T-helper 1 cell treated with Interleukin-12 subunit alpha and Interleukin-12 subunit beta and Interleukin-4 antibody, amounts not matched to agents 30 μg/mL and 1 μg/mL, for 36 hours (primary cell): ENCODE measurements around the gene CLEC7A.

ENCODE experiments used
- H3K27ac Mint-ChIP-seq: one replicate; pipeline ENCODE4 v1.8.0; 2021; ENCODE audit warnings: mild to moderate bottlenecking, mixed read lengths
- H3K27me3 Mint-ChIP-seq: one replicate; pipeline ENCODE4 v1.8.0; 2021; ENCODE audit warnings: low read depth, mixed read lengths
- H3K36me3 Mint-ChIP-seq: one replicate; pipeline ENCODE4 v1.8.0; 2021; ENCODE audit warnings: low read depth, mixed read lengths
- H3K4me1 Mint-ChIP-seq: one replicate; pipeline ENCODE4 v1.8.0; 2021; ENCODE audit warnings: low read depth, mixed read lengths
- H3K4me3 Mint-ChIP-seq: one replicate; pipeline ENCODE4 v1.8.0; 2021; ENCODE audit warnings: mild to moderate bottlenecking, moderate library complexity, mixed read lengths
- H3K9me3 Mint-ChIP-seq: one replicate; pipeline ENCODE4 v1.8.0; 2021; ENCODE audit warnings: mixed read lengths

The CLEC7A gene

DNA sequence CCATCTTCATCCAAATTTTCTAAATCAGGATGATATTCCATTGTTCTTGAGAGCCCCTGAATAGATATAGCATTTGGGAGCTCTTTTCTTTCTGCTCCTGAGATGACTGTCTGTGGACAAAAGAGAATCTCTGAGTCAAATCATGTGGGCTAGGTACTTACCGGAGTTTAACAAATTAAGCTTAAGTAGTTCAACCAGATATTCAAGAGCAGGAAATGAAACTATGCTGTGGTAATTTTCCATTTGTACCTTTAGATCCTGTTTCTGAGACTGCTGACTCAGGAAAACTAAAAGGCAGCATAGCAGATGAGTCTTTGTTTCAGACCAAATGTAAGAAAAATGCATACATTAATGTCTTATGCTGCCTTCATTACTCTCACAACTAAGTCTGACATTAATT lies at the start of gene CLEC7A:
Gene CLEC7A, minus strand, starts transcription at position 158 of the 400 bp plus-strand sequence. Its CDS starts 117 bp downstream, at position 41.
- Mint-ChIP-seq H3K4me1 (peaks cover 6% of the 10 kb centered on the region), H3K36me3 (no peaks in the 10 kb centered on the region), H3K27ac (no peak within 1 kb of the TSS), H3K9me3 (no peaks in the 10 kb centered on the region), H3K27me3 (peaks cover 56% of the 10 kb centered on the region), H3K4me3 (no peak within 1 kb of the TSS)

DNA sequence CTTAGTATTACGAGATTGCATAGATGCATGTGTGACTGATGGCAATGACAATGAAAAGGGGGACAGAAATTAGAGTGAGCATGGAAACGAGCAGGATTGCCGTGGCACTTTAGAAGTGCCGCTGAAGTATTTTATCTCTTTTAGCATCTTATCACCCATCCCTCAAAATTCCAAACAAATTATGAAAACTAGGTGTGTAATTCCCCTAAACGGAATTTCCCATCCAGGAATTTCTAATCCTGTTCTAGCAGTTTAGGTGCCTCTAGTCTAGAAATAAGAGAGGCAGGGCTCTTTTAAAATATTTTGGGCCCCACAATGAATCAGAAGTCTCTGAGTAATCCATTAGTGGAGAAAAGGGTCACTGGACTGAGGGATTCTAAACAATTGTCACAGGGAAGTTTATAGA lies 49.8 kb upstream of the CLEC7A start:
- Mint-ChIP-seq H3K27ac (no peak overlapping the region), H3K36me3 (no peaks in the 10 kb centered on the region), H3K4me1 (no peaks in the 10 kb centered on the region), H3K4me3 (no peak overlapping the region), H3K9me3 (no peaks in the 10 kb centered on the region), H3K27me3 (peaks cover 40% of the 10 kb centered on the region)

- H3K27ac Mint-ChIP-seq, result no peak within 1 kb of the TSS
- no peaks in the 10 kb centered on the region for H3K36me3 Mint-ChIP-seq
- no peak within 1 kb of the TSS for H3K4me3 Mint-ChIP-seq
- H3K4me1 Mint-ChIP-seq, result no peaks in the 10 kb centered on the region
- no peaks in the 10 kb centered on the region for H3K9me3 Mint-ChIP-seq
- peaks cover 38% of the 10 kb centered on the region for H3K27me3 Mint-ChIP-seq
Observed at GRCh38 chr12:10178821-10179220, 48.8 kb upstream of the CLEC7A start, which contains the start of gene TMEM52B. TMEM52B (plus strand) TSS chr12:10179032; CDS start chr12:10179575, 543 bp downstream.

DNA sequence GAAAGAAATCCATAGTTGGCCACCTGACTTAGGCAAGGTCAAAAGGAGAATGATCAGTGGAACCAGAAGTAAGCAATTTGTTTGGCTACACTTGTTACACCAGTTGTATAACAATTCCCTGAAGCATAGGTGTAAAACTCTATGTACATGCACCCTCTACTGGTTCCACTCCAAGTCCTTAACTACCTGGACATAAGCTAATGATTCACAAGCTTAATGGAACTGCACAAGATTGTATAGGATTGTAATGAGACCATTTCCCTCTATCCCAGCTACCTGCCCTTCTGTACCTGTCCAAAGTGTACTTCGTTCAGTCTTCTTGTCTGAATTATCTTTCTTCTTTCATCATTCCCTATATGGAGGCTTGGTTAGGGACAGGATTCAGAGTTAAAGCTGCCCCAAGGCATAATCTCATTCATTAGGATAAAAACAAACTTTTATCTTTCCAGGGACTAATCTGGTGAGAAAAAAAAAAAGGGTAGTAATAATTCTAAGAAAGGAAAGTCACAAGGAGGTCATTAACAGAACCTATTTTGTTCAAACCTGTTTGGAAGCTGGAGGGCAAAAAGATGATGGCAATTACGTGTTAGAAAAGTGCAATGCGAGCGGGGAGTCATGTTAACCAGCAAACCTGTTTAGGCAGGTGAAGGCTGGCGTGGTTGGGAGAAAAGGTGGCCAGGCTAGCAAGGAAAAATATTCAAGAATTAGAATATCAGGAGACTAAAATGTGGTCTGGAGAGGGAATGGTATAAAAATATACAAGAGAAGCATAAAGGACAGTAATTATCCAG lies 46.0 kb upstream of the CLEC7A start:
- Mint-ChIP-seq H3K4me1 (no peaks in the 10 kb centered on the region), H3K27me3 (peaks cover 45% of the 10 kb centered on the region), H3K27ac (no peak overlapping the region), H3K9me3 (no peaks in the 10 kb centered on the region), H3K4me3 (no peak overlapping the region), H3K36me3 (no peaks in the 10 kb centered on the region)

GRCh38 chr12:10174986-10175614 lies 45.1 kb upstream of the CLEC7A start:
- Mint-ChIP-seq H3K9me3 (no peaks in the 10 kb centered on the region), H3K27ac (no peak overlapping the region), H3K27me3 (peaks cover 49% of the 10 kb centered on the region), H3K4me3 (no peak overlapping the region), H3K36me3 (no peaks in the 10 kb centered on the region), H3K4me1 (no peaks in the 10 kb centered on the region)

DNA sequence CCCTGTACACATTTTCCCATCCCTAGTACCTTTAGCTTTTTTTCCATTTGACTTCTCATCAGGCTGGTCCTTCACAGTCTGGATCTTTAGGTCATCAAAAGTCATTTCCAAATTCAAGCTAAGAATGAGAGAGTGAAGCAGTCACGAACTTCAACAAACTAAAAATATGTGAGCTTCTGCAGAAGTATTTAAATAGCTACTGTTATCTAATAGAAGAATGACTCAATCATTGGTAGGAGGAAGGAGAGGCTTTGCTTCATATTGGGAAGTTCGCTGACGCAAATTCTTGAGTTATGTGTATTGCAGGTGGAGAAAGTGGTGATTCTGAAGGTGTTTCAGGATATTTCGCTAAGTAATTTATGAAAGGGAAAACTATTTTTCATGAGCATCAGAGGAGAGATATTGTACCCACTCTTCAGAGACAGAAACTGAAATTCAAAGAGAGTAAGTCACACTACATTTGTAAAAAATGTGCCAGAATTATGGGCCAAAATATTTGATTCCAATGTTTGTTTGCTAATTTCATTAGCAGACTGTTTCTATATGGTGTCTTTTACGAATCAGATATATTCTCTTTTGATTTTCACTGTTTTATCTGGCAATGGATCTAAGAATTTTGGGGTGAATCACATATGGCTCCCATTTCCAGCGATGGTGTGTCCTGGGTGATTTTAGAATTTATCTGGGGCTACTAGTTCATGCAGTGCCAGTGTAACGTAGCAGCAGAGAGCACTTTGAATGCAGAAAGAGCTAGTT lies 42.2 kb upstream of the CLEC7A start, which contains the start of gene OLR1:
Gene OLR1, minus strand, starts transcription at position 160 of the 756 bp plus-strand sequence. Its CDS starts 55 bp downstream, at position 105.
- Mint-ChIP-seq H3K36me3 (no peaks in the 10 kb centered on the region), H3K9me3 (no peaks in the 10 kb centered on the region), H3K27me3 (peaks cover 49% of the 10 kb centered on the region), H3K4me1 (no peaks in the 10 kb centered on the region), H3K4me3 (no peak within 1 kb of the TSS), H3K27ac (no peak within 1 kb of the TSS)

- H3K36me3 Mint-ChIP-seq, result no peaks in the 10 kb centered on the region
- no peak overlapping the region for H3K27ac Mint-ChIP-seq
- H3K27me3 Mint-ChIP-seq, result peaks cover 49% of the 10 kb centered on the region
- no peak overlapping the region for H3K4me3 Mint-ChIP-seq
- no peaks in the 10 kb centered on the region for H3K4me1 Mint-ChIP-seq
- no peaks in the 10 kb centered on the region for H3K9me3 Mint-ChIP-seq
Observed at GRCh38 chr12:10170216-10170615, 40.2 kb upstream of the CLEC7A start.

DNA sequence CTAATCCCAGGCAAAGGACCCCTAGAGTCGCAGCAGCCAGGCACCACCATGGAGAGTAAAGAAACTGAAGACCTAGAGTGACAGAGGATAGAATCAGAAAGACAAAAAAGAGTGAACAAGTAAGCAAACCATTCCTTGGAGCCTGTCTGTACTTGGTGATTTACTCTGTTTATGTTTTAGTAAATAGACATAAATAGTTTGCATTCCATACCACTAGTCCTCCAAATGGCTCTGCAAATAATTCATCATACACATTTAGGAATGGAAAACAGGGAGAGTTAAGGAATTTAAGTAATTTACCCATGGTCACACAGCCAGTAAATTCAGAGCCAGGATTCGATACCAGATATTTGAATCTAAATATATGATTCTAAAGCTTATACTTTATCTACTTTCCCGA lies 39.1 kb upstream of the CLEC7A start:
- Mint-ChIP-seq H3K9me3 (no peaks in the 10 kb centered on the region), H3K27ac (no peak overlapping the region), H3K27me3 (peaks cover 44% of the 10 kb centered on the region), H3K36me3 (no peaks in the 10 kb centered on the region), H3K4me3 (no peak overlapping the region), H3K4me1 (no peaks in the 10 kb centered on the region)

DNA sequence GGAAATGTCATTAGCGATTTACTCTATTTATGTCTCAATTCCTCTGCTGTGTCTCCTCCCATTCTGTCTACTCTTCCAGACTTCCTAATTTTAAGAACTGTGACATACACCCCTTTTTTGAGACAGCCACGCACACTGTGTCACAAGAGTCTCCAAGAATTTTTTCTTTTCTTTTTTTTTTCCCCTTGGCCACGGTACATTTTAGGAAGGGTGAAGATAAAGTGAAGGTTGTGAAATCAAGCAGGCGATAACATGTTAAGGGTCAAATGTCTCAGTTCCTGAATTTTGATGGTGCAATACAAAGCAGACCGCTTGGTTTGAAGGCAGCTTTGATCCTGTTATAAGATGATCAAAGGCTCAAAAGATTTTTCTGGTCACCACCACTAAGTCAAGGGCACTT lies 37.6 kb upstream of the CLEC7A start:
- Mint-ChIP-seq H3K27me3 (peaks cover 47% of the 10 kb centered on the region), H3K4me1 (no peaks in the 10 kb centered on the region), H3K4me3 (no peak overlapping the region), H3K27ac (no peak overlapping the region), H3K9me3 (no peaks in the 10 kb centered on the region), H3K36me3 (no peaks in the 10 kb centered on the region)

DNA sequence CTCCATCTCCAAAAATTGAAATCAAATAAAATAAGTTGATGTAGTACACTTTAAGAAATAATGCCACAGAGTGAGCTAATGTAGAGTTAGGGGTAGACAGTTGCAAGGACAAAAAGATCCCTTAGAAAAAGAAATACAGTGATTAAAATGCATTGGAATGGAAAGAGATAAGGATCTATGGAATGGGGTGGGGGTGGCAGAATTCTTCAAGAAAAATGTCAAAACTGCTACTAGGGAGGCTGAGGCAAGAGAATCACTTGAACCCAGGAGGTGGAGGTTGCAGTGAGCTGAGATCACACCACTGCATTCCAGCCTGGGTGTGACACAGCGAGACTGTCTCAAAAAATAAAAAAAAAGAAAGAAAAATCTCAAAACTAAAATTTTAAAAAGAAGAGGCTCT lies 35.4 kb upstream of the CLEC7A start:
- peaks cover 42% of the 10 kb centered on the region for H3K27me3 Mint-ChIP-seq
- H3K4me3 Mint-ChIP-seq, result no peak overlapping the region
- H3K4me1 Mint-ChIP-seq, result no peaks in the 10 kb centered on the region
- no peaks in the 10 kb centered on the region for H3K9me3 Mint-ChIP-seq
- H3K27ac Mint-ChIP-seq, result no peak overlapping the region
- no peaks in the 10 kb centered on the region for H3K36me3 Mint-ChIP-seq

DNA sequence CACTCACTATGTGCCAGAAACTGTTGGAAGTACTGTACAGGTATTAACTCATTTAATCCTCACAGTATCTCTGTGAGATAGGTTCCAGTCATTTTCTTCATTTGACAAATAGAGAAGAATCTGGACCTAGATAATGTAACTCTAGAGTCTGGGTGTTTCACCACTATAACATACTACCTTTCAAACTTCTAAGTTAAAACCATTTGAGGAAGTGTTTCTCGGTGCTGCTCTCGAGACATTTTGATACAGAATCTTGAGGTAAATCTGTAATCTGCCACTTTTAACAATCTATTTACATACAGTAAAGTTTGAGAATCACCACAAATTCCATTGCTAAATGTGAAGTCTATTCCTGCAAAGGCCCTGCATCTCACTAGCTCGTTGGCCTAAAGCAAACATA lies 33.1 kb upstream of the CLEC7A start:
- Mint-ChIP-seq H3K4me3 (no peak overlapping the region), H3K27me3 (peaks cover 46% of the 10 kb centered on the region), H3K4me1 (no peaks in the 10 kb centered on the region), H3K36me3 (no peaks in the 10 kb centered on the region), H3K27ac (no peak overlapping the region), H3K9me3 (no peaks in the 10 kb centered on the region)

DNA sequence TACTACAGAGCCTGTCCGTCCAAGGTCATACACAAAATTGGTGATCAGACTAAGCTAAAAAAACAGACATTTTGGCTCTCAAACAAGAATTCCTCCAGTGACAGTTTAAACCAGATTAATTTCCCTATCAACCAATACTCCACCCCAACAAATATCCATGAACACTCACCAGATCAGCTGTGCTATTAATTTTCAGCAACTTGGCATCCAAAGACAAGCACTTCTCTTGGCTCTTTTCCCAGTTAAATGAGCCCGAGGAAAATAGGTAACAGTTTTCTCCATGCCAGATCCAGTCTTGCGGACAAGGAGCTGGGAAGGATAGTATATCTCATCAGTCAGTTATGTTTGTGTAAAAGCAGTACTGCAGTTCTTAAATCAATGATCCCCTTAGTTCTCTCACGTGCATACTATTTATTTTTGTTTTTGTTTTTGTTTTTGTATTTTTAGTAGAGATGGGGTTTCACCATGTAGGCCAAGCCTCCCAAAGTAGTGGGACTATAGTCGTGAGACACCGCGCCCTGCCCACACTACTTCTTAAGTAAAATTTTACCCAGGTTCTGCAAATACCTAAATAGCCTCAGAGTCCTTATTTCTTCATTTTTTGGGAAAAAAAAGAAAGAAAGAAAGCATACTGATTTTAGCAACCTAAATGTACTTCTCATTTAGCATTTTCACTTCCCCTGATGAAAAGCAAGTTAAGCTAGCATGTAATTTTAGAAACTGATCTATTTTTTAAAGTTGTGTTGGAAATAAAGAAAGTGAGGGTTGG lies 30.8 kb upstream of the CLEC7A start:
- Mint-ChIP-seq H3K9me3 (no peaks in the 10 kb centered on the region), H3K4me1 (no peaks in the 10 kb centered on the region), H3K27me3 (peaks cover 54% of the 10 kb centered on the region), H3K36me3 (no peaks in the 10 kb centered on the region), H3K27ac (no peak overlapping the region), H3K4me3 (no peak overlapping the region)

DNA sequence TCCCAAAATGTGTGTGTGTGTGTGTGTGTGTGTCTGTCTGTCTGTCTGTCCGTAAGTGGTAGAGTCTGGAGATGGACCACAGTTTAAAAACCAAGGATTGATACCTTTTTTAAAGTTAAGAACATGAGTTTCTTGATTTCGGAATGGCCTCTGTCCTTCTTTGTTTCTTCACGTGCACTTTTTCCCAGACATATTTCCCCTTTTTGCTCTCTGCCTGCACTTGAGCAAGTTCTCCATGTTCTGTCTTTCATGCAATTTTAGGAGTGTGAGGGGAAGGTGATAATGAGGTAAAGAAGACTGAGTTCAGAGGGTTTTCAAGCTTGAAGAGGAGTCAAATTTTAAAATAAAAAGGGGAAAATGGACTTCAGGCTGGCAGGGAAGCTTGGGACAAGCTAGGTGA lies 29.3 kb upstream of the CLEC7A start:
- no peak overlapping the region for H3K27ac Mint-ChIP-seq
- peaks cover 58% of the 10 kb centered on the region for H3K27me3 Mint-ChIP-seq
- H3K4me3 Mint-ChIP-seq, result no peak overlapping the region
- H3K4me1 Mint-ChIP-seq, result no peaks in the 10 kb centered on the region
- H3K36me3 Mint-ChIP-seq, result no peaks in the 10 kb centered on the region
- no peaks in the 10 kb centered on the region for H3K9me3 Mint-ChIP-seq

GRCh38 chr12:10158406-10158805 lies 28.4 kb upstream of the CLEC7A start:
- Mint-ChIP-seq H3K27me3 (peaks cover 62% of the 10 kb centered on the region), H3K27ac (no peak overlapping the region), H3K4me3 (no peak overlapping the region), H3K9me3 (no peaks in the 10 kb centered on the region), H3K36me3 (no peaks in the 10 kb centered on the region), H3K4me1 (peaks cover 8% of the 10 kb centered on the region)
